Measurements from ENCODE around the gene FAM184A.

- TF ChIP-seq EP300 (IDR thresholded peaks at IDR 0.05; ENCODE audit: borderline replicate concordance in 1 of 2, low read depth in 2 of 2, low read length in 2 of 2) (no peak), EZH2 (IDR thresholded peaks at IDR 0.05; ENCODE audit: low read depth, low read length, severe bottlenecking) (no peak), TBP (IDR thresholded peaks at IDR 0.05; ENCODE audit: low read depth, low read length) (no peak), NRF1 (IDR thresholded peaks at IDR 0.05; ENCODE audit: low read depth, low read length) (no peak), POLR2A (IDR thresholded peaks at IDR 0.05; ENCODE audit: control extremely low read depth in 1 of 2, low read depth in 2 of 2, low read length in 2 of 2) (no peak)
Measured at GRCh38 chr6:118971682-118972081, 106.8 kb downstream of the FAM184A start.
